CD4-positive, alpha-beta T cell treated with Interleukin-21 for 1 hour (primary cell): ENCODE measurements around the gene LILRA5.
A peak's percentile ranks its signal among the peaks of the same experiment; 100 is the strongest.

Experiments
- DNase-seq: peaks from one replicate; pipeline ENCODE4 v3.0.0-alpha.2; 2020

The LILRA5 gene

GRCh38 chr19:54312436-54313377 is at the start of gene LILRA5:
LILRA5 (minus strand) TSS chr19:54313166; CDS start chr19:54313019, 147 bp downstream.
- peak; percentile 30 for DNase-seq

DNA sequence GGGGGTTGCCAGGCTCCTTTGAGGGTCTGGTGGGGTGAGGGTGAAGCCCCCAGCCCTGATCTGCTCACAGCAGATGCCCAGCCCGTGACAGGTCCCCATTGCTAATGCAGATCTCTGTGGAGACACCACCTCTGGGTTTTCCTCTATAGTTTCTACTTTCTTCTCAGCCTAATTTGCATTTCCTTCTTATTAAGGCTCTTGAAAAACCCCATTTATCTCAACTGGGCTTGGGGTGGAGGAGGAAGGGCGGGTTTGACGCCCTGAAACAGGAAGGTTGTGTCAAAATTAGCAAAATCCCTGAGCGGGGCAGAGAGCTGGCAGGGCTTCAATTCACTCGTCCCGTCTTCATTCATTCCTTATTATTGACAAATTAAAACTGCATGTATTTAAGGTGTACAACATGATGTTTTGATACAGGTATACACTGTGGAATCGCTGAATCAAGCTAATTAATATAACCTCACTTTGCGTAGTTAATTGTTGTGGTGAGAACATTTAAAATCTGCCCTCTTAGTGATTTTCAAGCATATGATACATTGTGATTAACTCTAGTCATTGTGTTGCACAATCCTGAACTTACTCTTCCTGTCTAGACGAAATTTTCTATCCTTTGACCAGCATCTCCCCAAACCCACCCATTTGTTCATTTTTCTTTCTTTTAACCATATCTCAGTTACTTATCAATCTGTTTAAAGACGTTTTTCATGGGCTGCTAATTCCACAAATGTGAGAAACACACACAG is 48.9 kb upstream of the LILRA5 start:
- peak; percentile 33 for DNase-seq

DNA sequence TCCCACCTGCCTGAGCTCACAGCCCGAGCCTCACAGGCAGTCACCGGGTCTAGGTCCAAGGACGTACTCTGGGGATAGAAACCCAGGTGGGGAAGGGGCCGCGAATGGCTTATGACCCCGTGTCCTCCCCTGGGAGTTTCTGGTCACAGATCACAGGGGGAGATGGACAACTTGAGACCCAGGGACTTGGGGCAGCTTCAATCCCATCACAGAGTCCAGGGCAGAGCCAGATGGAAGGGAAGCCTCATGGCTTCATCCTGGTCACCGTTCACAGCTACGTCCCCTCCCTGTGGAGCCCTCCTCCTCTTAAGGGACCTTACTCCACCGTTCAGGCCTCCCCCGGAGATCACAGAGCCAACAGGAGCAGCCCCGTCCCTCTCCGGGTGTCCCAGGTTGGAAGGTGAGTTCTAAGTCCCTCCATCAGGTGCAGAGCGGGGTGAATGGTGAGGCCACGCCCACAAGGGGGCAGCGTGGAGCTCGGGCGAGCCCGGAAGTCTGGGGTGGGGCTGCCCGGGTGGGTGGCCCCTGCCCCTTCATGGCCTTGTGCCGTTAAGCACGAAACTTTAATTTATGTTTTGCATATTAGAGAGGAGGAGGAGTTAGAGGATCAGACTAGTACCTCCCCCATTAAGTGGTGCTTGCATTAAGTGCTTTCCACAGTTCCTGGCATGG is 46.3 kb upstream of the LILRA5 start:
- peak; percentile 79 for DNase-seq

- no peak for DNase-seq
These were observed 44.4 kb upstream of the LILRA5 start for GRCh38 chr19:54357381-54357780.

- DNase-seq, result no peak
These were observed 43.6 kb upstream of the LILRA5 start for GRCh38 chr19:54356444-54357056.

- DNase-seq, result no peak
These were observed 42.7 kb upstream of the LILRA5 start for GRCh38 chr19:54355675-54356074.

GRCh38 chr19:54354761-54355160 is 41.8 kb upstream of the LILRA5 start:
- no peak for DNase-seq

GRCh38 chr19:54352546-54352945 is 39.6 kb upstream of the LILRA5 start:
- DNase-seq, result no peak

DNA sequence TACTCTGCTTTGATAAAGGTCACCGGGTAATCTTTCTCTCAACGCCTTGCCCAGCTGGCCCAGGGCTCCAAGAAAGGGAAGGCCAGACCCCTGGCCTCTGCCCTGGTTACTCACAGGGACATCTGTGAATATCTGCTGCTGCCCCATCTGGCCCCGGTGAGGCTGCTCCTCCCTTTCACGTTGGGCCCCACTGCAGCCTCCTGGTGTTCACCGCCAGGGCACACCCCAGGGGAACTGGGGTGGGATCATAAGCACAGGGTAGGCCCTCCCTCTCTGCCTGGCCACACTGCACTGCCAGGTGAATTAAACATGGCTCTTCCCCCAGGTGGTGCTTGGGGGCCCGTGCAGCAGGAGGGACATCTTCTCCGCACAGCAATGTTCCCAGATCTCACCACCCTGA is 39.1 kb upstream of the LILRA5 start:
- no peak for DNase-seq

DNA sequence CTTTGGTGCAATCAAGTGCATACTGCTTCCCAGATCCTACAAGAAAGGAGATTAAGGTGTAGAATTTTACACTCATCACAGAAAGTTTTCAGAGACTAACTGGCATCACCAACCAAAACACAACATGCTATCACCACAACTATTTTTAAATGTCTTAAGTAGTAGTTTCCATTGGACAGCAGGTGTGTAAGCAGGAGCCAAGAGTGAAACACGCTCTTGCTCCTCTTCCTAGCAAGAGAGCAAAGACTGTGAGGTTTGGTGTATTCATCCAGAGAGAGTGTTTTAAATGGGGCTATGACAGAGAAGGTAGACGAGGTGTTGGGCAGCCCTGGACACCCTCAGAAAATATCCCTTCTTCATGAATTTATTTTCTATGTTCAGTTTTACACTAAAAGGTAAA is 38.5 kb upstream of the LILRA5 start:
- no peak for DNase-seq

- DNase-seq, result no peak
These were observed 33.0 kb upstream of the LILRA5 start for GRCh38 chr19:54345938-54346386.

- no peak for DNase-seq
These were observed 30.9 kb upstream of the LILRA5 start for GRCh38 chr19:54343868-54344267.

DNA sequence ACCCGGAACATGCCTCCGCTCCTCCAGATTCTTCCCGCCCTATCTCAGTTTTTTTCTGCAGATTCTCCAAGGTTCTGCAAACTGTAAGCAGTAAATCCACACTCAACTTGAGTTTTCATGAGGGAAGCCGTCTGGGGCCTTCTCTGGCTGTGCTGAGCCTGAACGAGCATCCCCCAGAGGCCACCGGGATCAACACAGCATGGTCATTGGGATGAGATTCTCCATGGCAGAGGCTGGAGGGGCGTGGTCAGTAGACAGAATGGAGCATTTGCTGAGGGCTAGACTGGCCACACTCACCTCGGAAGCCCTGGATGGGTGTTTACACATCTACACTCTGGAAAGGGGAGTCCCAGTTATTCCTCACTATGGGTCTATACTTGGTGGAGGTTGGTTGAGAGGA is 28.3 kb upstream of the LILRA5 start:
- no peak for DNase-seq

- DNase-seq, result no peak
These were observed 26.8 kb upstream of the LILRA5 start for GRCh38 chr19:54339646-54340358.

- no peak for DNase-seq
These were observed 25.6 kb upstream of the LILRA5 start for GRCh38 chr19:54338521-54338920.

- DNase-seq, result no peak
These were observed 24.9 kb upstream of the LILRA5 start for GRCh38 chr19:54337858-54338230.

DNA sequence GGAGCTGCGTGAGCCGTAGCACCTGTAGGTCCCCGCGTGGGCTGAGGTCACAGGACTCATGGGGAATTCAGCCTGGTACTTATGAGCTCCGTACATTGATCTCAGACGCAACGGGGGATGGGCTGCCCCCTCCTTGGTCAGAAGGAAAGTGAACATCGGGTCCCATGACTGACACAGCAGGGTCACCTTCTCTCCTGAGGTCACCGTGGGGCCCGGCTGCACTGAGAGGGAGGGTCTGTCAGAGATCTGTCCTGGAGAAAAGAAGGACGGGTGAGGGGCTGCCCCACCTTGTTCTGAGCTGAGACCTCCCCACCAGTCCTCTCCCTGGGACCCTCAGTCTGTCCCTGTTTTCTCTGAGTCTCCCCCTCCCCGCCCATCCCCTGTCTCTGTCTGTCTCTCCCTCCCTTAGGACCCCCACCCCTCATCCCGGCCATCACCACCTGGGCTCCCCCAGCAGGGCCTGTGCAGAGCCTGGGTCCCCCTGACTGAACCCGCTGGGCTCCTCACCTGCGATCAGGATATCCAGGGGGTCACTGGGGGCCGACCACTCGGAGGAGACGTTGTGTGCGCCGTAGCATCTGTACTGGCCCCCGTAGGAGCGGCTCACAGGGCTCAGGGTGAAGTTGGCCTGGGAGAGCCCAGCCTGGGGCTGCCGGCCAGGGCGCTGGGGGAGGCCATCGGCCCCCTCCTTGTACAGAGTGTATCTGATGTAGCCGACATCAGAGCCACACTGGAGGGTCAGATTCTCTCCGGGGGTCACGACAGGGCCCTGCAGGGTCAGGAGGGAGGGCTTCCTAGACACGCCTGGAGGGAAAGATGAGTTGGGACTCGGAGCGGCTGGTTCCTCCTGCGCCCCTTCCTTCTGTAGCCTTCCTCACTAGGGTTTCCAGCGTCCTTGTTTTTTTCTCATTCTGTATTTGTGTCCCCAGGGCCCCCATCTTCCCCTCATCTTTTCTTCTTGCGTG is 24.2 kb upstream of the LILRA5 start:
- no peak for DNase-seq

GRCh38 chr19:54335979-54336892 is 23.3 kb upstream of the LILRA5 start:
- DNase-seq, result no peak

- DNase-seq, result no peak
These were observed 22.2 kb upstream of the LILRA5 start for GRCh38 chr19:54335164-54335563.
